ENCODE results near the gene LCP1.

DNA sequence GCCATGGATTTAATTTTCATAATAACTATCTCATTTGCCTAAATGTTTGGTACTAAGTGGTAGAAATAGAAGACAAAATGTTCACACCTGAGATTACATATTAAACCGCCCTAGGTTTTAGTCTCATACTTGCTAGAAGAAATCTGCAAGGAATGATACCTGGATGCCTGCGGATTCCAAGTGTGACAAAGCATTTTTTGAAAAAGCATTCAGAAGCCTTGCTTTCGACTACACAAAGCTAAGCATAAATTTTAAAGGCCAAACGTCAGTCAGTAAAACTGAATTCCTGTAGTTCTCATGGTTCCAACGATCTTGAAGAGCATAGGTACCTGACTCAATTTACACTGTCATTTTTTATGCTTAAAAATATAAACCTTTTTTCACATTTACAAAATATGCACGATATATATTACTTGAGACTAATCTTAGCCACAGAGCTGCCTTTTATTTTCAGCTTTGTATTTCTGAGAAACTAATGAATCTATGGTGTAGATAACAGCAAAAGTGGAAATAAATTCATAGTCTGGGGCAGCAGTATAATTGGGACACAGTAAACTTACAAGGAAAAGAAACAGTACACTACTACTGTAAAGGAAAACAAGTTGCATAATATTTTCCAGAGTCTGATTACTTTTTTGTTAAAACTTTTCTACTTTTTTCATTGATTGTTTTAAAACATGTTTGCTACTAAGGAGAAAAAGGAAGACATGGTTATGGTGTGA lies 28.5 kb upstream of the LCP1 start:
- no peak for TF ChIP-seq NR2C2 (CRISPR knock-in tag; IDR thresholded peaks at IDR 0.05; ENCODE audit: borderline replicate concordance)
- TF ChIP-seq, protein P1, sequence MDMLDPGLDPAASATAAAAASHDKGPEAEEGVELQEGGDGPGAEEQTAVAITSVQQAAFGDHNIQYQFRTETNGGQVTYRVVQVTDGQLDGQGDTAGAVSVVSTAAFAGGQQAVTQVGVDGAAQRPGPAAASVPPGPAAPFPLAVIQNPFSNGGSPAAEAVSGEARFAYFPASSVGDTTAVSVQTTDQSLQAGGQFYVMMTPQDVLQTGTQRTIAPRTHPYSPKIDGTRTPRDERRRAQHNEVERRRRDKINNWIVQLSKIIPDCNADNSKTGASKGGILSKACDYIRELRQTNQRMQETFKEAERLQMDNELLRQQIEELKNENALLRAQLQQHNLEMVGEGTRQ (IDR thresholded peaks at IDR 0.05; ENCODE audit: low read depth, low read length) = no peak
- TF ChIP-seq, protein P1 (CRISPR knock-in tag; IDR thresholded peaks at IDR 0.05; ENCODE audit: borderline replicate concordance) = no peak
- TF ChIP-seq MED1 (CRISPR knock-in tag; IDR thresholded peaks at IDR 0.05) = no peak
